HEK293 (cell line): ENCODE data around the gene DACT2.

Source experiments
- CTCF ChIA-PET: fragments of 350-600 bp; formaldehyde crosslinking; extraction: SDS; loops from one replicate; lab custom pipeline; 2021; ENCODE audit warnings: antibody characterized with exemption; lab: Yijun Ruan, JAX
- POLR2A ChIA-PET: fragments of 300-600 bp; formaldehyde crosslinking; extraction: SDS; loops from one replicate; lab custom pipeline; 2020; ENCODE audit warnings: antibody characterized with exemption, inconsistent platforms; lab: Yijun Ruan, JAX
- H3K27ac ChIP-seq: fragments of 200-500 bp; sonication (Bioruptor generic); 2 replicates; pipeline ENCODE4 v1.5.1; 2014; ENCODE audit warnings: low read depth, low read length, control low read depth, inconsistent platforms; ENCODE audit errors: extremely low read depth
- H3K36me3 ChIP-seq, 2 experiments: fragments of 200-500 bp in 1 of 2; sonication (Bioruptor generic) in 1 of 2; 1 replicate in 1 of 2; 2 replicates in 1 of 2; pipeline ENCODE4 v1.5.1; 2014 to 2017; ENCODE audit warnings: inconsistent platforms in 2 of 2, low read length in 2 of 2; ENCODE audit not compliant: control insufficient read depth in 2 of 2, insufficient read depth in 1 of 2
- H3K4me1 ChIP-seq: fragments of 200-500 bp; sonication (Bioruptor generic); 2 replicates; pipeline ENCODE4 v1.5.1; 2014; ENCODE audit warnings: mild to moderate bottlenecking, low read length, inconsistent platforms; ENCODE audit not compliant: control insufficient read depth, insufficient read depth
- H3K4me3 ChIP-seq: 2 replicates; pipeline ENCODE4 v1.5.1; 2011; ENCODE audit warnings: low read depth, mild to moderate bottlenecking, control low read depth, low read length, moderate library complexity
- H3K9me3 ChIP-seq: fragments of 200-500 bp; sonication (Bioruptor generic); 2 replicates; pipeline ENCODE4 v1.5.1; 2014; ENCODE audit warnings: low read depth, low read length, inconsistent platforms; ENCODE audit not compliant: control insufficient read depth, insufficient read depth
- EGR2 ChIP-seq: fragments of 450-650 bp; formaldehyde crosslinking; IDR thresholded peaks from 2 replicates; pipeline ENCODE4 v1.5.1; 2016; ENCODE audit warnings: low read depth, missing biosample characterization, missing genetic modification characterization
- FEZF1 ChIP-seq: fragments of 450-650 bp; formaldehyde crosslinking; IDR thresholded peaks from 2 replicates; pipeline ENCODE4 v1.5.1; 2016; ENCODE audit warnings: missing biosample characterization, missing genetic modification characterization
- KLF9 ChIP-seq: fragments of 450-650 bp; formaldehyde crosslinking; IDR thresholded peaks from 2 replicates; pipeline ENCODE4 v1.5.1; 2016; ENCODE audit warnings: missing biosample characterization, missing genetic modification characterization, low read depth
- PRDM1 ChIP-seq: fragments of 450-650 bp; formaldehyde crosslinking; IDR thresholded peaks from 2 replicates; pipeline ENCODE4; 2016; ENCODE audit warnings: missing biosample characterization, missing genetic modification characterization
- REPIN1 ChIP-seq: fragments of 450-650 bp; formaldehyde crosslinking; IDR thresholded peaks from 2 replicates; pipeline ENCODE4 v1.5.1; 2017; ENCODE audit warnings: missing biosample characterization, missing genetic modification characterization, low read depth
- SCRT2 ChIP-seq: fragments of 450-650 bp; formaldehyde crosslinking; IDR thresholded peaks from 2 replicates; pipeline ENCODE4 v1.5.1; 2016; ENCODE audit warnings: missing biosample characterization, missing genetic modification characterization
- ZBTB17 ChIP-seq: fragments of 450-650 bp; formaldehyde crosslinking; IDR thresholded peaks from 2 replicates; pipeline ENCODE4 v1.5.1; 2016; ENCODE audit warnings: missing biosample characterization, missing genetic modification characterization
- ZBTB7A ChIP-seq: fragments of 450-650 bp; formaldehyde crosslinking; IDR thresholded peaks from 2 replicates; pipeline ENCODE4 v1.5.1; 2016; ENCODE audit warnings: low read depth, missing biosample characterization, missing genetic modification characterization
- ZFP3 ChIP-seq: fragments of 450-650 bp; formaldehyde crosslinking; IDR thresholded peaks from 2 replicates; pipeline ENCODE4 v1.5.1; 2016; ENCODE audit warnings: low read depth, missing biosample characterization, missing genetic modification characterization
- ZFP41 ChIP-seq: fragments of 450-650 bp; formaldehyde crosslinking; IDR thresholded peaks from 2 replicates; pipeline ENCODE4 v1.5.1; 2016; ENCODE audit warnings: missing biosample characterization, missing genetic modification characterization, borderline replicate concordance
- ZNF248 ChIP-seq: fragments of 450-650 bp; formaldehyde crosslinking; IDR thresholded peaks from 2 replicates; pipeline ENCODE4 v1.5.1; 2017; ENCODE audit warnings: missing biosample characterization, missing genetic modification characterization
- ZNF274 ChIP-seq, 2 experiments: fragments of 200-500 bp in 1 of 2; fragments of 450-650 bp in 1 of 2; sonication (Bioruptor generic) in 1 of 2; formaldehyde crosslinking in 1 of 2; IDR thresholded peaks; 2 replicates each; pipeline versions ENCODE4 v1.5.1 to v1.6.1; 2014 to 2016; ENCODE audit warnings: borderline replicate concordance in 1 of 2, inconsistent platforms in 1 of 2, low read length in 1 of 2, missing biosample characterization in 1 of 2, missing genetic modification characterization in 1 of 2
- ZNF341 ChIP-seq: fragments of 450-650 bp; formaldehyde crosslinking; IDR thresholded peaks from 2 replicates; pipeline ENCODE4; 2016; ENCODE audit warnings: low read depth, missing biosample characterization, missing genetic modification characterization
- ZNF426 ChIP-seq: fragments of 450-650 bp; formaldehyde crosslinking; IDR thresholded peaks from 2 replicates; pipeline ENCODE4 v1.5.1; 2017; ENCODE audit warnings: missing biosample characterization, missing genetic modification characterization, mild to moderate bottlenecking, inconsistent platforms, moderate library complexity
- ZNF473 ChIP-seq: fragments of 450-650 bp; formaldehyde crosslinking; IDR thresholded peaks from 2 replicates; pipeline ENCODE4 v1.5.1; 2017; ENCODE audit warnings: missing biosample characterization, missing genetic modification characterization
- ZNF501 ChIP-seq: fragments of 450-650 bp; formaldehyde crosslinking; IDR thresholded peaks from 2 replicates; pipeline ENCODE4 v1.5.1; 2016; ENCODE audit warnings: missing biosample characterization, missing genetic modification characterization
- ZNF544 ChIP-seq: fragments of 450-650 bp; formaldehyde crosslinking; IDR thresholded peaks from 2 replicates; pipeline ENCODE4 v1.5.0; 2017; ENCODE audit warnings: missing biosample characterization, missing genetic modification characterization
- ZNF580 ChIP-seq: fragments of 450-650 bp; formaldehyde crosslinking; IDR thresholded peaks from 2 replicates; pipeline ENCODE4 v1.5.1; 2016; ENCODE audit warnings: missing biosample characterization, missing genetic modification characterization
- ZNF600 ChIP-seq: fragments of 450-650 bp; formaldehyde crosslinking; IDR thresholded peaks from 2 replicates; pipeline ENCODE4 v1.5.1; 2016; ENCODE audit warnings: missing biosample characterization, missing genetic modification characterization
- ZNF624 ChIP-seq: fragments of 450-650 bp; formaldehyde crosslinking; IDR thresholded peaks from 2 replicates; pipeline ENCODE4 v1.5.1; 2017; ENCODE audit warnings: missing biosample characterization, missing genetic modification characterization
- ZNF670 ChIP-seq: fragments of 450-650 bp; formaldehyde crosslinking; IDR thresholded peaks from 2 replicates; pipeline ENCODE4 v1.5.1; 2016; ENCODE audit warnings: missing biosample characterization, missing genetic modification characterization, low read depth
- ZNF792 ChIP-seq: fragments of 450-650 bp; formaldehyde crosslinking; IDR thresholded peaks from 2 replicates; pipeline ENCODE4 v1.5.1; 2016; ENCODE audit warnings: missing biosample characterization, missing genetic modification characterization
- ZSCAN16 ChIP-seq: fragments of 450-650 bp; formaldehyde crosslinking; IDR thresholded peaks from 2 replicates; pipeline ENCODE4 v1.5.1; 2016; ENCODE audit warnings: missing biosample characterization, missing genetic modification characterization
- ZSCAN30 ChIP-seq: fragments of 450-650 bp; IDR thresholded peaks from 2 replicates; pipeline ENCODE4 v1.5.1; 2018; ENCODE audit warnings: missing biosample characterization, mild to moderate bottlenecking, missing genetic modification characterization, moderate library complexity
- TF ChIP-seq, protein P1 (sequence below): fragments of 450-650 bp; formaldehyde crosslinking; IDR thresholded peaks from 2 replicates; pipeline ENCODE4; 2016; ENCODE audit warnings: missing biosample characterization, missing genetic modification characterization

The DACT2 gene

DNA sequence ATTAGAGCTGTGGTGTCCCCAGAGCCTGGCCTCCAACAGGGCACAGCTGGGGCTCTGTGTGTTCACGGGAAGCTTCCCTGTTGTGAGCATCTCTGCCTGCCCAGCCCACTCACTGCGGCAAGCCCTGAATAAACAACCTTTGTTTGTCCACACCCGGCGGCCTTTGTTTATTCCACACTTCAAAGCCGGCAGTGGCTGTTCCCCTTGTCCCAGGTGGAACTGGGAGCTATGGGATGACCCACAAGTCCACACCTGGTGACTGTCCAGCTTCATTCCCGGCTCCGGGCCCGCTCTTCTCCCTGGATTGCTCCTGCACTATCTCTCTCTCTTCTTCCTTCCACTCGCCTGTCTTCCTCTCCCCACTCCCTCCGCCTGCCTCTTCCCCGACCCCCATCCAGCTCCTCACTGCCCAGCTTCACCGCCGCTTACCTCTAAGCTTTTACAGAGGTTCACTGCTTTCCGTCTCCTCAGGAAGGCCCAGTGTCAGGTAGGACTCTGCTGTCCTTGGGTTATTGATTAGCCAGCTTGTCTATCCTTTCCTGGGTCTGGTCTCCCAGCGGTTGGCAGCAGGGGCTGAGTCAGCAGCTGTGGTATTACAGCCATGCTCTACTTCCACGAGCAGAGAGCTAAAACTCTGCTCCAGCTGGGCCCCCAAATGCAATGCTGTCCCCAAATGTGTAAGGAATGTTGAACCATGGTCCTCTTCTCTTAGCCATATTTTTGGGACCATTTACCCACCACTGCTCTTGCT, 17.8 kb downstream of the DACT2 start (continued):
- TF ChIP-seq ZSCAN30 (tag by site-specific recombination) (no peak), EGR2 (tag by site-specific recombination) (0 out of 2 replicates have a peak, but pooled peaks have one; percentile 12), ZNF600 (no peak), ZSCAN16 (tag by site-specific recombination) (no peak), ZFP3 (tag by site-specific recombination) (no peak), ZNF341 (tag by site-specific recombination) (peak; percentile 59), ZBTB7A (tag by site-specific recombination) (no peak), ZNF580 (tag by site-specific recombination) (no peak), ZNF501 (tag by site-specific recombination) (no peak), FEZF1 (tag by site-specific recombination) (no peak)

DNA sequence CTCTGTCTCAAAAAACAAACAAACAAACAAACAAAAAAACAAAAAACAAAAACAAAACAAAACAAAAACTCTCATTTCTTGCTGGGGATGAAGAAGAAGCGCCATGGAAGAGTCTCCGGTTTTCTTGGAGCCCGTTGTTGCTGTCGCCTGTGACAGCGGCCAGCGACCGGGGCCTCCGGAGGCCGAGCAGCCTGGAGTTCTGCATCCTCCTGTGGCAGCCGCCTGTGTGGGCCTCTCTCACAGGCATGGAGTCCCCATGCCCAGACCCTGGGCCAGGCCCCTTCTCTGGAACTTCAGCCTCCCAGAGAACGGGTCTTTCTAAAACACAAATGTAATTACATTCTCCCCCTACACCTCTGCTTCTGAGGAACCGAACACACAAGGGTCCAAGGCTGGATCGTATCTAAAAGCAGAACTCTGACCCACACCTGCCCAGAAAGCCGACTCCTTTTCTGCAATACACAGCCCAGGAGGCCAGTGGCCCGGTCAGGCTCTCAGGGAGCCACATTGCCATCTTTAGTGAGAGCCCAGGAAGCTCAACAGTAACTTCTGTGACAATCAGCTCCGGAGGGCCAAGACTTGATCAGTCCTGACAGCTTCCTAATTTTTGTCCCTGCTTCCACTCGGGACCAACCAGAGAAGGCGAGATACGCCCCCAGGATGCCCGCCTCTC, 18.5 kb downstream of the DACT2 start:
- POLR2A ChIA-PET, result no interaction called here
- Histone ChIP-seq H3K9me3 (no peaks in the 10 kb centered on the region), H3K27ac (no peak overlapping the region), H3K4me3 (no peak overlapping the region), H3K4me1 (peaks cover 7% of the 10 kb centered on the region; the same call in 1 of the 2 replicates), H3K36me3 (no peaks in the 10 kb centered on the region)
- CTCF ChIA-PET, result interaction anchor here (1.5 kb wide), 1 partner anchor 13 kb away, joined by 4 read pairs; no protein-coding TSS in a partner anchor
- TF ChIP-seq ZNF274 (IDR thresholded peaks at IDR 0.05; ENCODE audit: low read length) (no peak), ZNF274 (tag by site-specific recombination; IDR thresholded peaks at IDR 0.05; ENCODE audit: borderline replicate concordance) (no peak), FEZF1 (tag by site-specific recombination) (no peak), ZNF248 (tag by site-specific recombination) (no peak), ZNF792 (tag by site-specific recombination) (no peak), PRDM1 (tag by site-specific recombination) (no peak), ZNF670 (no peak), ZNF473 (tag by site-specific recombination) (no peak), ZNF544 (no peak), ZNF426 (tag by site-specific recombination) (no peak)

- TF ChIP-seq ZNF624, result no peak
- TF ChIP-seq REPIN1, result no peak
- TF ChIP-seq SCRT2 (tag by site-specific recombination), result no peak
- TF ChIP-seq, protein P1, sequence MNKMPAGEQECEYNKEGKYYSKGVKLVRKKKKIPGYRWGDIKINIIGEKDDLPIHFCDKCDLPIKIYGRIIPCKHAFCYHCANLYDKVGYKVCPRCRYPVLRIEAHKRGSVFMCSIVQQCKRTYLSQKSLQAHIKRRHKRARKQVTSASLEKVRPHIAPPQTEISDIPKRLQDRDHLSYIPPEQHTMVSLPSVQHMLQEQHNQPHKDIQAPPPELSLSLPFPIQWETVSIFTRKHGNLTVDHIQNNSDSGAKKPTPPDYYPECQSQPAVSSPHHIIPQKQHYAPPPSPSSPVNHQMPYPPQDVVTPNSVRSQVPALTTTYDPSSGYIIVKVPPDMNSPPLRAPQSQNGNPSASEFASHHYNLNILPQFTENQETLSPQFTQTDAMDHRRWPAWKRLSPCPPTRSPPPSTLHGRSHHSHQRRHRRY, result no peak
- no peak for TF ChIP-seq ZFP41 (tag by site-specific recombination)
- TF ChIP-seq ZBTB17, result no peak
- TF ChIP-seq KLF9, result no peak
- TF ChIP-seq, all 188 proteins: peak for 0
- CTCF ChIA-PET, result no interaction called here
- POLR2A ChIA-PET, result no interaction called here
- H3K36me3 ChIP-seq, result no peaks in the 10 kb centered on the region
- no peaks in the 10 kb centered on the region for H3K9me3 ChIP-seq
- no peak overlapping the region for H3K27ac ChIP-seq
- peaks cover 7% of the 10 kb centered on the region; the same call in 1 of the 2 replicates for H3K4me1 ChIP-seq
- H3K4me3 ChIP-seq, result no peak overlapping the region
Measured at GRCh38 chr6:168299541-168300511, 19.8 kb downstream of the DACT2 start.
